Skin epidermis (tissue), 12 donors: ENCODE results near the gene ADRA2C.

Experiments used
- H3K27ac ChIP-seq, 21 experiments: fragments of 200-600 bp; sonication (generic) in 11 of 21; one replicate each; pipeline ENCODE4 v1.5.0; 2020; ENCODE audit warnings: mild to moderate bottlenecking in 3 of 21, inconsistent platforms in 2 of 21, moderate library complexity in 2 of 21
- H3K4me3 ChIP-seq, 7 experiments: fragments of 200-600 bp; sonication (generic) in 2 of 7; one replicate each; pipeline ENCODE4 v1.5.0; 2020; ENCODE audit warnings: inconsistent platforms in 2 of 7, mild to moderate bottlenecking in 2 of 7, moderate library complexity in 1 of 7

The ADRA2C gene

GRCh38 chr4:3773552-3774001 is 7.4 kb downstream of the ADRA2C start:
- Histone ChIP-seq H3K27ac (no peak overlapping the region), H3K4me3 (no peak overlapping the region)

- Histone ChIP-seq H3K4me3 (no peak overlapping the region), H3K27ac (no peak overlapping the region)
These were observed 8.2 kb downstream of the ADRA2C start for GRCh38 chr4:3774253-3774883.

- Histone ChIP-seq H3K27ac (no peak overlapping the region), H3K4me3 (no peak overlapping the region)
These were observed 8.8 kb downstream of the ADRA2C start for GRCh38 chr4:3775005-3775404.

- Histone ChIP-seq H3K4me3 (no peak overlapping the region), H3K27ac (no peak overlapping the region)
These were observed 9.4 kb downstream of the ADRA2C start for GRCh38 chr4:3775576-3775975.

GRCh38 chr4:3776166-3777032 is 10.2 kb downstream of the ADRA2C start:
- no peak overlapping the region for H3K27ac ChIP-seq
- no peak overlapping the region for H3K4me3 ChIP-seq

- H3K27ac ChIP-seq, result no peak overlapping the region
- no peak overlapping the region for H3K4me3 ChIP-seq
These were observed 10.8 kb downstream of the ADRA2C start for GRCh38 chr4:3777033-3777390.

- Histone ChIP-seq H3K27ac (no peak overlapping the region), H3K4me3 (no peak overlapping the region)
These were observed 11.5 kb downstream of the ADRA2C start for GRCh38 chr4:3777669-3778068.

GRCh38 chr4:3779509-3779908 is 13.3 kb downstream of the ADRA2C start:
- no peak overlapping the region for H3K27ac ChIP-seq
- H3K4me3 ChIP-seq, result no peak overlapping the region

- Histone ChIP-seq H3K4me3 (no peak overlapping the region), H3K27ac (no peak overlapping the region)
These were observed 14.4 kb downstream of the ADRA2C start for GRCh38 chr4:3780347-3781171.

GRCh38 chr4:3781193-3781886 is 15.2 kb downstream of the ADRA2C start:
- Histone ChIP-seq H3K4me3 (no peak overlapping the region), H3K27ac (no peak overlapping the region)

GRCh38 chr4:3781997-3782930 is 16.1 kb downstream of the ADRA2C start:
- Histone ChIP-seq H3K4me3 (no peak overlapping the region), H3K27ac (no peak overlapping the region)

GRCh38 chr4:3783693-3784306 is 17.6 kb downstream of the ADRA2C start:
- no peak overlapping the region for H3K27ac ChIP-seq
- no peak overlapping the region for H3K4me3 ChIP-seq

GRCh38 chr4:3784454-3785291 is 18.5 kb downstream of the ADRA2C start:
- Histone ChIP-seq H3K4me3 (no peak overlapping the region), H3K27ac (no peak overlapping the region)

- Histone ChIP-seq H3K4me3 (no peak overlapping the region), H3K27ac (no peak overlapping the region)
These were observed 19.0 kb downstream of the ADRA2C start for GRCh38 chr4:3785292-3785565.

GRCh38 chr4:3786196-3786869 is 20.1 kb downstream of the ADRA2C start:
- Histone ChIP-seq H3K27ac (no peak overlapping the region), H3K4me3 (no peak overlapping the region)

- Histone ChIP-seq H3K4me3 (no peak overlapping the region), H3K27ac (no peak overlapping the region)
These were observed 21.5 kb downstream of the ADRA2C start for GRCh38 chr4:3787489-3788365.

GRCh38 chr4:3788366-3788660 is 22.1 kb downstream of the ADRA2C start:
- Histone ChIP-seq H3K27ac (no peak overlapping the region), H3K4me3 (no peak overlapping the region)
